GM18526 (cell line): ENCODE results near the gene UBD.

Source experiments
- POLR2A ChIP-seq: IDR thresholded peaks from 3 replicates; pipeline ENCODE4 v1.6.1; 2011; ENCODE audit not compliant: insufficient read length; ENCODE audit errors: extremely low read depth

UBD gene

DNA sequence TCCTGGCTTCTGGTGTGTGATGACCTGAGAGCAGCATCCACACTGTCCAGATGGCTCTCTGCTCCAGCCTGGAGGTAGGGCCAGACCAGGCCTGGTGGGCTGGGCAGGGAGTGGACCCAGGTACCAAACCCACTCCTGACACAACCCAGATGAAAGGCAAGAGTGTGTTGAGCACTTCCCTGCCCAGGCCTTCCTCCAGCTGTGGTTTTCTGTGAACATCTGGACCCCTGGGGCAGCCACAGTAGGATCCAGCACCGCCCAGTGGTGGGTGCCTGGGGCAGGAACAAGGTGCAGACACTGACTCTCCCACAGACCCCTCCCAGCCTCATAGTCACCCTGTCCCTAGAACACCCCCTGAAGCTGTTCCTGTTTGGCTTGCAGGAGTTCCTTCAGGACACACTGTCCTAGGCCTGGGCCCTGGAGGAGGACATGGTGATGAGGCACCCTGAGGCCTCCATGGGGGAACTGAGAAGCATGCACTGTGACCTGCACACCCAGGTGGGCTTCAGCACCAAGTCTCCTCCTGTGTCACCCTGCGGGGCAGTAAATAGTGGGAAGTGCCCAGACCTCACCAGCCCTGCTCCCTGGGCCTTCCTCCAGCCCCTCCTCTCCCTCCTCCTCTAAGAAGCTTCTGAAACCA lies 28.7 kb downstream of the UBD start:
- no peak for TF ChIP-seq POLR2A

DNA sequence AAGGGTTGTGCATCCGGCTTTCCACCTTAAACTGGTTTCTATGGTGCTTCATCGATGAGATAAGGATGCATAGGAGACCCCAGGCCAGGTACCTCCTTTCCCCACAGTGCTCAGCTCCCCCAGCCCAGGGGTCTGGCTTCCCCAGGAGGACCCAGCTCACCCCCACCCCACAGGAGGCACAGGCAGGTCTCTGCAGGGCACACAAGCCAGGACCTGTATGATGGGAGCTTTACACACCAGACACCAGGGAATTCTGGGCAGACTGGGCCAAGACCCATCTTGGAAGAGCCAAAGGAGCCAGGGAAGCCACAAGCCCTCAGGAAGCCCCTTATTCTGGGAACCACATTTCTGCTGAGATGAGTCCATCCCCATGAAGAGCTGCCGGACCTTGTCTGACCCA lies 29.6 kb downstream of the UBD start:
- TF ChIP-seq POLR2A = no peak

DNA sequence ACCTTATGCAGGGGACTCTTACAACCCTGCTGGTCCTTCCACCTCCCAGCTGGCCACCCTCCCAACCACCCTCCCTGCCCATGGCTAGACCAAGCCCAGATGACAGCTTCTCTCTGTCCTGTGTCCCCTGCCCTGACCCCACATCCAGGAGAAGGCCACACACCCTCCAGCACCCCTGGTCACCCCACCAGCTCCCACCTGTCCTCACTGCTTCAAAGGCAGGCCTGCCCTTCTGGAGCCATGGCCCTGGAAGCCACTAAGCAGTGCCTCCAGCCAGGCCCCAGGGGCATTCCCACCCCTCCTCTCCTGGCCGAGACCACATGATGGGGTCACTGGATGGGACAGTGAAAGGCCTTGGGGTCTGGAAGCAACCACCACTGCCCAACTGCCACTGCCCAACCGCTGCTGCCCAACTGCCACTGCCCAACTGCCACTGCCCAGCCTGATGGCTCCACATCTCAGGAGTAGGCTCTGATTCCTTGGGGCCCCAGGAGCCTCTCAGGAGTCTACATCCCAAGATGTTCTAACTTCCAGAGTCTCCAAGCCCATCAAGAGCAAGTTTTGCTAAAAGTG lies 30.5 kb downstream of the UBD start:
- TF ChIP-seq POLR2A = no peak

DNA sequence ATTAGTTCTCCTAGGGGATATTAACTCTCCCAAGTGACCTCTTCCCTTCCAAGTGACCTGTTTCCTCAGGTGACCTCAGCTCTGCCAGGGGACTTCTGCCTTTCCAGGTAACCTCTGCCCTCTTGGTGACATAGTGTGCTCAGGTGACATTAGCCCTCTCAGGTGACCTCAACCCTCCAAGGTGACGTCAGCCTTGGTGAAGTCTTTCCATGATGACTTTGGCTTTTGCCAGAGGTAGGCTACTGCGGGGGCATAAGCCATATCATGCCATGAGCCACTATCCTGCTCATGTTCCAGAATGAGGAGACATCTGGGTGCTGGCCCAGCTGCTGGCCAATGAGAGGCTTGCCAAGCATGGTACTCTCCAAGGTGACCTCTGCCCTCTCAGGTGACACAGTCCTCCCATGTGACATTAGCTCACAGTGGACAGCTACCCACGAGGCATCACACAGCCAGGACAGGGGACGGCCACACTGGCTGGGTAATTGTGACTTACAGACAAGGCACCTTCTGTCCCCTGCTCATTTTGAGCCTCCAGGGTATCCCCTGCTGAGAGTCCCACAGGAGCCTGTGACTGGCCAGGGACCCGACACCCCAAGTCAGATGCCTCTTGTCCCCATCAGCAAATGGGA lies 31.1 kb downstream of the UBD start:
- no peak for TF ChIP-seq POLR2A

DNA sequence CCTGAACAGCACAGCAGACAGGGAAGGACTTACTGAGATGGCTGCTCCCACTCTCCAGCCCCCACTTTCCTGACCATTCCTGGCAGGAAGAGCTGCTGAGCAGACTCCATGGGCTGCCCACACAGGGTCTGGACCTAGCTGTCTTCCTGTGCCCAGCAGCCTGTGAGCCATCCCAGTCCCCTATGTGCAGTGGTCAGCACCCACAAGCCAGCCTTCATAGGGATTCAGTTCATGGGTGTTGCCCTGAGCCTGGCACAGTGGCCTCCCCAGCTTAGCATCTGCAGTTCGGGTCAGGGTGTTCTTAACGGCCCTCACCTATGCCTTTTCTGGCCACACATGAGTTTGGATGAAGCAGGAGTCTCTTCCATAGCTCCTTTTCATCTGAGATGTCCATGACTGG lies 32.0 kb downstream of the UBD start:
- no peak for TF ChIP-seq POLR2A

DNA sequence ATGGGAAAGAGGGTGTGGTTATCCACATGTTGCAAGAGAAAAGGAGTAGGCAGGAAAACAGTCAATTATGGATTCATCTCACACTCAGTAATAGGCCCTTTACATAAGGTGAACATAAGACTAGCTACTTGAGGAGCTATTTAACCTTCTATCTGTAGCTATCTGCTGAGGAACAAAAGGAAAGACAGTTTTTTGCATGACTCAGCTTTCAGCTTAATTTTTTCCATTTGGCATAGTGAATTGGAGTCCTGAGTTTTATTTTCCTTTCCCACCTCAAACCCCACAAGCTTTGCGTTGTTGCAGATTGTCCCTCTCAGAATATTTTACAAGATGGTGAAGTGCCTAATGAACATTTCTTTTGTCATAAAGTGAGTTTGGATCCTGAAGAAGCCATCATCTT lies 32.4 kb downstream of the UBD start:
- TF ChIP-seq POLR2A = no peak

DNA sequence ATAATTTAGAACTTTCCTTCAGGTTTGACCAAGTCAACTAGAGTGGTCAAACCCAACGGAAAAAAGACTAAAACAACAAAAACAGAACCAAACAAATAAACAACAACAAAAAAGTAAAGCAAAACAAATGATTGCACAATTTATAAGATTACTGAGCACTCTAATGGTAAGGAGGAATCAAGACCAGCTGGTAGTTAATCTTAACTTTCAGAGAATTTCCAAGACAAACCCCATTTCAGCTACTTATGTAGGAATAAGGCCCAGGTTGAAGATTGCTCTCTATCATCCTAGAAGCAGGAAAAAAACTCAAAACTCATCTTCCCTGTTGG lies 34.3 kb downstream of the UBD start:
- TF ChIP-seq POLR2A = no peak

DNA sequence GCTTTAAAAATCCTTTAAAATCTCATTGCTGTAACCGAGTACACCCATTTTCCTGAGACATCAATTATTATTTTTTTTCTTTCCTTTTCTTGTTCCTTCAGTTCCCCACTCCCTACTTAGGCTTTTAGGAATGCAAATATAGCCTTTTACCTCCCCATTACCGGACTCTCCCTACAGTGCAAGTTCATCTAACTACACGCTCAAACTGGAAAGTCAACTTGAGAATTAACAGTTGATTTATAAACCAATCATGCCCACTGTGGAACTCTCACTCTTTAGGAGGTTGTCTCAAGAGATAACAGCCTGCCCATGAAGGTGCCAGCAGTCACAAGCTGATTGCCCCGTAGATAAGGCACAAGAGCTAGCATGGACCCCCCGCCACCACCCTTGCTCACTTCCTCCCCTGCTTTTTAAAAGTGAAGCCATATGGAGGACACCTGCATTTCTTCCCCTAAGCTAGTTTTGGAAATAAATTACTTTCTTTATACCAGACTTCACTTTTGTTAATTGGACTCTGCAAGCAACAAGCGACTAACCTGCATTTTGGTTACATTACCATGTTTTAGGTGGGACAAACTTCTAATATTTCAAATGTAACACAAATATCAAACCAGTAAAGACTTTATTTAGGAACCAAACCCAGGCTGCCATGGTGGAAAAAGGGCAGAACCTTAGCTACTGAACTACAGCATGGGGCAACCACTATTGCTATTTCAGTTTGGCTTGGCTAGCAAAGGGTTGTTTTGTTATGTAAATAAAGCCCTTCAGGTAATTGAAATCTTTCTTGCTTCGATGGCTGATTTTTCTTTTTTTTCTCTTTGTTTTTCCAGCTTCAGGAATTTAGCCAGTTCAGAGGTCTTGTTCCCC lies 34.9 kb downstream of the UBD start:
- TF ChIP-seq POLR2A = no peak

DNA sequence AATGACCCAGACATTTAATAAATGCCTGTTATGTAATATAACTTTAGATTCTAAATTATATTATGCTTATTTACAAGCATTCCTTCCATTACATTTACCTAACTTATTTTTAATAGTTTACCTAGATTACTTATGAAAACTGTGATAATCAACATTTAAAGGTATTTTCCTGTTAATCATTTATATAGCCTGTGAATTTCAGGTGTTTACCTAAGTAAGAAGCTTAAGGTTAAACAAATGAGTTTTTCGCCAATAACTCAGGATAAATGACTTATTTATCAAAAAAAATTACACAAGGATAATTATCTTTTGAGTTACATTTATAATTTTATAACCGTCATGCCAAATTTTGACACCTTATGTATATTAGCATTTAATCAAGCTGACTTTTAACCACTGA lies 35.5 kb downstream of the UBD start:
- no peak for TF ChIP-seq POLR2A

DNA sequence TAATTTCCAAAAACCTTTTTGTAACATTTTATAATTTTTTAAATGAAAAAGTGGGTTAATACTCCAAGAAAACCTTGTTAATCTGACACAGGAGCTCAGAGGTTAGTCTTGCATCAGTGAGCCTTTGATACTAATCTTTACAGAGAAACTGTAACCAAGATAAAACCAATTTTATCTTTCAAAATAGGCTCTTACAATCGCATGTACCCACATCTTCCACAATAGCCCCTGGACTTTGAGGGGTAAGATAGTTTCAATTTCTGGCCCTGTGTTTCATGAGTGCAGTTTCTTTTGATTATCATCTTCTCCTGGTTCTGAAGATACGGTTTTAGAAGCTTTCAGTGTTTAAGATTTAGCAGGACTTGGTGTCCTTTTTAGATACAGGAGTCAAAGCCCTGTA lies 37.3 kb downstream of the UBD start:
- no peak for TF ChIP-seq POLR2A

DNA sequence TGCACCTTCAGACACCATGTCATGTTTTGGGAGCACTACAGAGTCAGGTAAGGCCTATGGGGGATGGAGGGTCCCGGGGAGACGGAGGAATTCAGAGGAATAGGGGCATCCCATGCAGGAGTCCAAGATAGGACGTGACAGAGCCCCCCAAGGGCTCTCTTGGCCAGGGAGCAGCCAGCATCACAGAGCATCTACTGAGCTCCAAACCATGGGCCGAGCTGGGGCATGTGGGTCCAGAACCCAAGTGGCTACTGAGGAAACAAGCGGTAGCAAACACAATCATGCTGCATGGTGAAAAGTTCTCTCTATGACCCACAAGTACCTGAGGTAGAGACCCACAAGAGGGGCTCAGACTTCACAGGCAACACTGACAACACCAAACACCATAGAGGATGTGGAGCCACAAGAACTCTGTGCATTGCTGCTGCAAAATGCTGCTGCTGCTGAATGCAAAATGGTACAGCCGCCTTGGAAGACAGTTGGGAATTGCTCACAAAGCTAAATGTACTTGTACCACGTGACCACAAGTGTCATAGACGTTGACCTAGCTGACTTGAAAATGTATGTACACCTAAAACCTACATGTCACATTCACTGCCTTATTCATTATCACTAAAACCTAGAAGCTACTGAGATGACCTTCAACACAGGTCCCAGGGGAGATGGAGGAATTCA lies 38.4 kb downstream of the UBD start:
- TF ChIP-seq POLR2A = no peak

DNA sequence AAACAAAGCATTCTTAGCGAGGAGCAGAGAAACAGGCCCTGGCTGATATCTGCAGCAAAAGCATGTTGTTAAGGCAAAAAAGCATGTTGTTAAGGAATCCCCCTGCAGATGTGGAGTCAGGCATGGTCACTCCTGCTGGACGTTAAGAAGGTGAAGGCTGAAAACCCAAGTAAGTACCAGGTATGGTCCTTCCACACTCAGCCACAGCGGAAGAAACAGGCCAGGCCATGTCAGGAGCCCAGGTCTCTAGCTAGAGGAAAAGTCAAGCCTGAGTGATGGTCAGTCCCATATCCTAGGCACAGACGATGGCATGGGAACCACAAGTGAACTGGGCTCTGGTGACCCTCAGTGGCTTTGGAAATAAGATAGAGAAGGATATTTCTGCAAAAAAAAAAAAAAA lies 39.3 kb downstream of the UBD start:
- no peak for TF ChIP-seq POLR2A

DNA sequence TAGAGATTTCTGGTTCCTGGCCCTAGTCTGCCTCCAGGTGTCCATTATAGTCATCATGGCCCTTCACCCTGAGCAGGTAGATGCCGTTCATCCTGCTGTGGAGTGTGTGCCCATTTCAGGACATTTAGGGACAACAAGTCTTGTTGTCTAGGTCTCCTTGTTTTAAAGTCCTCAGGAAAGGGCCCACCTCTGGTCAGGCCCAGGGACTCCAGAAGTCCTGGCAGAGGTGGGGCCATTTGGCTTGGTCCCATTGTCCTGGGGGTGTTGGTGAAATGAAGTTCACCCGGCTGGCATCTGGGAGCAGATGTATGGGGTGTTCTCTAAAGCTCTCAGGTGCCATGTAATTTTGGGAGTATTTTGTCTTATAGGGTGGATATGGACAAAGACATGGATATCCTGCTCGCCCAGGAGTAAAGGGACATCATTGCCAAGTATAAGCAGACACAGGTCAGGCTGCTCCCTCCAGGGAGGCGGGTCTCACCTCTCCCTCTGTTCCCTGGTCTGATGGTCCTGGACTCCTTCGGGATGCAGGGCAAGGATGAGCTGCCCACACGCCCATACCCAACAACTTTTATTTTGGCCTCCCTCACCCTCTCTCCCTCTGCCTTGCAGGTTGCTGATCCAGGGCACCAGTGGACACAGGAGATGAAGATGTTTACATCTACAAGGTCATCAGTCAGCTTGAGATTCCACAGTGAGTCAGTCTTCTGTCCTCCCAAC lies 40.1 kb downstream of the UBD start:
- TF ChIP-seq POLR2A = no peak

DNA sequence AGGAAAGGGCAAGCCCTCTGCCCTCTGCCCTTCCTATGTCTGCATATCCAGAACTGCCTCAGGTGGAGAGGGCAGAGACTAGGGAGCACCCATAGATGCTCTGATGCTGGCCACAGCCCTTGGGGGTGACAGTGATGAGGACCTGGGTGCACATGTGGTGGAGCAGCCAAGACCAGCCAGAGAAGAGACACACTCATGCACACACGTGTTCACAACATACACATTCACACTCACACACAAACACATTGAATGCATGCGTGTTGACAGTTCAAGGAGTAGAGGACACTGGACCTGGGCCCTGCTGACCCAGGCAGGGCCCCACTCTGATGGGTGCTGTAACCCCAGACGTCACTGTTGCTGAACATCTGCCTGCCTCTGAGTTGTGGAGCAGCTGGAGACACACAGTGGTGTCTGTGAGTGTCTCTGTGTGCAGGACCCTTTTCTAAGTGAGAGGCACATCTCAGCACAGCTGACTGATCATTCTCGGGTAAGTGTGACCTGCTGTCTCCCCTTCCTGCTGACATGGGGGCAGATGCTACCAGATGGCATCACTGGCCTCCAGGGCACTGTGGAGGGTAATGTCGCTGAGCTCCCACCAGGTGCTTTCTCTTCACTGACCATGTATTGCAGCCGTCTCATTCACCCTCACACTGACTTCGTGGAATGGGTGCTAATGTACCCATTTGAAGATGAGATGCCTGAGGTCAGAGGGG lies 41.6 kb downstream of the UBD start:
- TF ChIP-seq POLR2A = no peak
